Measurements from ENCODE around the gene HELZ. TPM values are rescaled to one million over a fixed set of nuclear protein-coding genes. Genes with fewer than 3 reads are reported as not detected.

Gene HELZ
- total RNA-seq, 1 experiment from 2014 or later = 49.8 TPM

GRCh38 chr17:67225316-67225715, 19.7 kb downstream of the HELZ start:
- no peaks in the 10 kb centered on the region for H3K27me3 Mint-ChIP-seq (ENCODE audit: low read depth)
- H3K14ac ChIP-seq (ENCODE audit: insufficient read depth, low read length) = no peak overlapping the region
- H3K23me2 ChIP-seq (ENCODE audit: insufficient read length, low read depth, low read length, poor library complexity, severe bottlenecking) = no peaks in the 10 kb centered on the region
- no peak overlapping the region for H4K8ac ChIP-seq (replicated peaks; ENCODE audit: insufficient read length, low read depth, low read length)
- H2BK20ac ChIP-seq (ENCODE audit: low read depth, low read length, poor library complexity, severe bottlenecking) = no peak overlapping the region
- no peaks in the 10 kb centered on the region; the same call in 1 of the 2 replicates for H3K79me2 ChIP-seq (ENCODE audit: insufficient read depth, low read length)
- no peak for TF ChIP-seq CTCF (conservative IDR thresholded peaks at IDR 0.05)
- H3K27me3 ChIP-seq (ENCODE audit: insufficient read depth, low read length) = no peaks in the 10 kb centered on the region
- no peaks in the 10 kb centered on the region for H3K9me3 Mint-ChIP-seq
- no peaks in the 10 kb centered on the region for H3K9me3 ChIP-seq (ENCODE audit: control insufficient read depth, low read depth, low read length)
- no peak overlapping the region for H2BK120ac ChIP-seq (ENCODE audit: low read depth, low read length, poor library complexity, severe bottlenecking)
- no peak overlapping the region for H2AK5ac ChIP-seq (ENCODE audit: insufficient read length, low read length)
- no peak overlapping the region for H3K23ac ChIP-seq (ENCODE audit: insufficient read length, low read depth, low read length)
- no peak overlapping the region for H3K4ac ChIP-seq (ENCODE audit: low read depth, low read length)
- no CpG with 5 or more reads among the region's 4 CpGs for WGBS (ENCODE audit: extremely low coverage, insufficient read length, low lambda C conversion rate)
- peaks cover 11 to 45% (median 25%) of the 10 kb centered on the region in 3 experiments for H3K36me3 Mint-ChIP-seq (ENCODE audit: insufficient read depth in 1 of 3, low read depth in 3 of 3)
- 0 out of 7 replicates have a peak overlapping the region, but pooled peaks of 1 of the 3 experiments have one; percentile 38 for H3K27ac Mint-ChIP-seq
- no peak overlapping the region for H2AFZ ChIP-seq (ENCODE audit: low read length)
- H3K4me3 Mint-ChIP-seq = no peak overlapping the region
- H4K91ac ChIP-seq (ENCODE audit: insufficient read length, low read depth, low read length) = no peak overlapping the region
- no peak overlapping the region for H3K18ac ChIP-seq (ENCODE audit: insufficient read length, low read depth, low read length)
- H3K79me1 ChIP-seq (ENCODE audit: insufficient read depth, low read depth, low read length, poor library complexity, severe bottlenecking) = no peaks in the 10 kb centered on the region
- H3T11ph ChIP-seq (ENCODE audit: low read length) = no peak overlapping the region
- H2BK12ac ChIP-seq (ENCODE audit: insufficient read length, low read depth, low read length) = no peak overlapping the region
- H4K5ac ChIP-seq (ENCODE audit: insufficient read length, low read depth, low read length) = no peak overlapping the region
- H3K9ac ChIP-seq (ENCODE audit: extremely low read depth, insufficient read length, low read length) = no peak overlapping the region
- H2BK15ac ChIP-seq (ENCODE audit: low read depth, low read length) = no peak overlapping the region
- DNase-seq = no peak
- H3K4me1 ChIP-seq (ENCODE audit: insufficient read depth, low read length) = no peaks in the 10 kb centered on the region; the same call in 1 of the 2 replicates
- H3K56ac ChIP-seq (ENCODE audit: insufficient read length, low read depth, low read length) = no peak overlapping the region
- no peak overlapping the region for H2BK5ac ChIP-seq (ENCODE audit: insufficient read length, low read length)
- no peak overlapping the region for H3K4me2 ChIP-seq (ENCODE audit: insufficient read depth, insufficient read length, low read length)
- H3K27ac ChIP-seq (ENCODE audit: insufficient read length, low read depth, low read length) = no peak overlapping the region
- H4K20me1 ChIP-seq (ENCODE audit: control insufficient read depth, insufficient read depth, insufficient read length) = no peaks in the 10 kb centered on the region
- H3K4me1 Mint-ChIP-seq = peaks cover 3 to 9% of the 10 kb centered on the region in 2 experiments

Data from H9 (cell line).